OCI-LY7 (cell line): ENCODE data around the gene GPR35.

Experiments
- CTCF ChIP-seq: fragments of 200-600 bp; sonication (generic); conservative IDR thresholded peaks from 2 replicates; pipeline ENCODE4 v1.5.1; 2014; ENCODE audit warnings: mild to moderate bottlenecking, antibody characterized with exemption, low read length, moderate library complexity, mixed read lengths
- EZH2phosphoT487 ChIP-seq: fragments of 200-600 bp; sonication (generic); IDR thresholded peaks from 2 replicates; pipeline ENCODE4 v1.6.1; 2018; ENCODE audit warnings: low read depth, borderline replicate concordance, mild to moderate bottlenecking, mixed run types, antibody characterized with exemption, low read length, moderate library complexity, mixed read lengths

GRCh38 chr2:240646176-240646899 is 21.1 kb downstream of the GPR35 start:
- TF ChIP-seq CTCF = no peak
- no peak for TF ChIP-seq EZH2phosphoT487
